Measurements from ENCODE around the gene TRAIP.

TRAIP gene

GRCh38 chr3:49805897-49806701 lies 50.3 kb downstream of the TRAIP start:
- TF ChIP-seq CTCF (conservative IDR thresholded peaks at IDR 0.05; ENCODE audit: low read length), result no peak
- TF ChIP-seq EZH2phosphoT487 (IDR thresholded peaks at IDR 0.05; ENCODE audit: borderline replicate concordance), result no peak
- Histone ChIP-seq H3K36me3 (ENCODE audit: insufficient read depth, low read length) (no peaks in the 10 kb centered on the region), H3K9me3 (ENCODE audit: insufficient read depth, low read depth, low read length) (no peaks in the 10 kb centered on the region), H3F3A (ENCODE audit: low read depth) (peaks cover 9% of the 10 kb centered on the region), H3K9ac (ENCODE audit: low read depth, low read length, poor library complexity, severe bottlenecking) (peak overlapping the region; percentile 99), H3K4me3 (ENCODE audit: low read length, poor library complexity, severe bottlenecking) (peak overlapping the region; percentile 88), H3K4me2 (ENCODE audit: low read depth, low read length, poor library complexity, severe bottlenecking) (peak overlapping the region; percentile 94), H3K79me2 (ENCODE audit: insufficient read depth, low read length) (peaks cover 38% of the 10 kb centered on the region), H2AFZ (ENCODE audit: low read length) (no peak overlapping the region), H3K4me1 (ENCODE audit: insufficient read depth, low read length, poor library complexity, severe bottlenecking) (peaks cover 66% of the 10 kb centered on the region), H4K20me1 (ENCODE audit: insufficient read depth, low read length, poor library complexity, severe bottlenecking) (peaks cover 4% of the 10 kb centered on the region), H3K9me2 (replicated peaks; ENCODE audit: low read depth, low read length) (no peaks in the 10 kb centered on the region), H3K27me3 (ENCODE audit: insufficient read depth, low read length, poor library complexity, severe bottlenecking) (no peaks in the 10 kb centered on the region)

DNA sequence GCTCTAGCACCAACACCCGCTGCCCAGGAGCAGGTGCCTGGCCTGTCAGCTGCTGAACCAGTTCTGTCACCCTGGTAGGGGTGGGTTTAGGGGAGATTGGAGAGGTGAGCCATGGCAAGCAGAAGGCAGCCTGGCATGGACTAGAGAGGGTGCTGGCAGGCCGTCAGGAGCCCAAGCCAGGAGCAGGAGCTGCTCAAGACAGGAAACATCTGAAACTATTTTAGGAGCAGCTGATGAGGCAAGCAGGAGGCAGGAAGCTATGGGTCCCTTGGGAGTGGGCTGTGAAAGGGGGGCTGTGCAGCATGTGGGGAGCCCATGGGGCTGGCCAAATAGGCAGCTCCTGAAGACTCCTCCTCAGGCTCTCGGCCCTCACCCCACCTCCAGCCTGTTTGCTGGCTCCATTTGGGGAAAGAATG lies 51.0 kb downstream of the TRAIP start:
- TF ChIP-seq CTCF (conservative IDR thresholded peaks at IDR 0.05; ENCODE audit: low read length) (no peak), EZH2phosphoT487 (IDR thresholded peaks at IDR 0.05; ENCODE audit: borderline replicate concordance) (no peak)
- H4K20me1 ChIP-seq (ENCODE audit: insufficient read depth, low read length, poor library complexity, severe bottlenecking), result peaks cover 4% of the 10 kb centered on the region
- peaks cover 9% of the 10 kb centered on the region for H3F3A ChIP-seq (ENCODE audit: low read depth)
- no peaks in the 10 kb centered on the region for H3K9me2 ChIP-seq (replicated peaks; ENCODE audit: low read depth, low read length)
- H3K4me3 ChIP-seq (ENCODE audit: low read length, poor library complexity, severe bottlenecking), result peak overlapping the region; percentile 88
- H3K79me2 ChIP-seq (ENCODE audit: insufficient read depth, low read length), result peaks cover 35% of the 10 kb centered on the region
- H3K4me2 ChIP-seq (ENCODE audit: low read depth, low read length, poor library complexity, severe bottlenecking), result peak overlapping the region; percentile 94
- H2AFZ ChIP-seq (ENCODE audit: low read length), result no peak overlapping the region
- H3K4me1 ChIP-seq (ENCODE audit: insufficient read depth, low read length, poor library complexity, severe bottlenecking), result peaks cover 59% of the 10 kb centered on the region
- no peaks in the 10 kb centered on the region for H3K27me3 ChIP-seq (ENCODE audit: insufficient read depth, low read length, poor library complexity, severe bottlenecking)
- no peaks in the 10 kb centered on the region for H3K9me3 ChIP-seq (ENCODE audit: insufficient read depth, low read depth, low read length)
- H3K9ac ChIP-seq (ENCODE audit: low read depth, low read length, poor library complexity, severe bottlenecking), result peak overlapping the region; percentile 99
- H3K36me3 ChIP-seq (ENCODE audit: insufficient read depth, low read length), result no peaks in the 10 kb centered on the region

GRCh38 chr3:49804141-49805041 lies 52.0 kb downstream of the TRAIP start:
- Histone ChIP-seq H3K36me3 (ENCODE audit: insufficient read depth, low read length) (no peaks in the 10 kb centered on the region), H2AFZ (ENCODE audit: low read length) (no peak overlapping the region), H3F3A (ENCODE audit: low read depth) (peaks cover 9% of the 10 kb centered on the region), H3K79me2 (ENCODE audit: insufficient read depth, low read length) (peaks cover 35% of the 10 kb centered on the region), H3K4me3 (ENCODE audit: low read length, poor library complexity, severe bottlenecking) (peak overlapping the region; percentile 88), H4K20me1 (ENCODE audit: insufficient read depth, low read length, poor library complexity, severe bottlenecking) (peaks cover 4% of the 10 kb centered on the region), H3K9me2 (replicated peaks; ENCODE audit: low read depth, low read length) (no peaks in the 10 kb centered on the region), H3K27me3 (ENCODE audit: insufficient read depth, low read length, poor library complexity, severe bottlenecking) (no peaks in the 10 kb centered on the region), H3K9me3 (ENCODE audit: insufficient read depth, low read depth, low read length) (no peaks in the 10 kb centered on the region), H3K4me1 (ENCODE audit: insufficient read depth, low read length, poor library complexity, severe bottlenecking) (peaks cover 49% of the 10 kb centered on the region), H3K9ac (ENCODE audit: low read depth, low read length, poor library complexity, severe bottlenecking) (peak overlapping the region; percentile 99), H3K4me2 (ENCODE audit: low read depth, low read length, poor library complexity, severe bottlenecking) (peak overlapping the region; percentile 94)
- no peak for TF ChIP-seq CTCF (conservative IDR thresholded peaks at IDR 0.05; ENCODE audit: low read length)
- no peak for TF ChIP-seq EZH2phosphoT487 (IDR thresholded peaks at IDR 0.05; ENCODE audit: borderline replicate concordance)
